ENCODE measurements around the gene MAGI2. TPM values are rescaled to one million over a fixed set of nuclear protein-coding genes. Genes with fewer than 3 reads are reported as not detected.

The MAGI2 gene
- total RNA-seq, 4 donors from 2014 or later: 0.90 to 2.4 (median 0.99) TPM

DNA sequence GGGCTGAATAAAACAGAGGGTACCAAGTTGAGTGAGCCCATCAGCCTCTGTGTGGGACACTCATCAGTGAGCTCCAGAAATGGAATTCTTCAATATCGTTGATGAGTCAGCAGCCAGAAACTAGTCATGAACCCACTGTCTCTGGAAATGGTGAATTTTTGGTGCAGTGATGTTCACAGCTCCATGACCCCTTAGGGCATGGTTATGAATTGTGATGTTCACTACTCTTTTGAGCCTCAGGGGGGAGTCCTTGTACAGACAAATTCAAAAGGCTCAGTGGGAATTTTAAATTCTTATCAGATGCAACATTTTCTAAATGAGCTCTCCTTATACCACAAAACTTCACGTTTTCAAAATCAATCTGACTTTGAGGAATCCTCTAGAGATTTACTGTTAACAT is 1319.2 kb downstream of the MAGI2 start:
- no peaks in the 10 kb centered on the region for H3K36me3 ChIP-seq
- no peak for ATAC-seq
- no peaks in the 10 kb centered on the region for H3K27me3 ChIP-seq
- H3K9me3 ChIP-seq: no peaks in the 10 kb centered on the region
- DNase-seq: no peak
- in situ Hi-C loops (cut with MboI; ENCODE audit: low sequenced_read_pairs in 4 of 4) (no loop called here), intact Hi-C loops (cut with DNase I; ENCODE audit: low total_unique reads) (no loop called here)
- H3K4me3 ChIP-seq: no peak overlapping the region
- TF ChIP-seq POLR2A (IDR thresholded peaks at IDR 0.05): no peak
- TF ChIP-seq, protein P1, sequence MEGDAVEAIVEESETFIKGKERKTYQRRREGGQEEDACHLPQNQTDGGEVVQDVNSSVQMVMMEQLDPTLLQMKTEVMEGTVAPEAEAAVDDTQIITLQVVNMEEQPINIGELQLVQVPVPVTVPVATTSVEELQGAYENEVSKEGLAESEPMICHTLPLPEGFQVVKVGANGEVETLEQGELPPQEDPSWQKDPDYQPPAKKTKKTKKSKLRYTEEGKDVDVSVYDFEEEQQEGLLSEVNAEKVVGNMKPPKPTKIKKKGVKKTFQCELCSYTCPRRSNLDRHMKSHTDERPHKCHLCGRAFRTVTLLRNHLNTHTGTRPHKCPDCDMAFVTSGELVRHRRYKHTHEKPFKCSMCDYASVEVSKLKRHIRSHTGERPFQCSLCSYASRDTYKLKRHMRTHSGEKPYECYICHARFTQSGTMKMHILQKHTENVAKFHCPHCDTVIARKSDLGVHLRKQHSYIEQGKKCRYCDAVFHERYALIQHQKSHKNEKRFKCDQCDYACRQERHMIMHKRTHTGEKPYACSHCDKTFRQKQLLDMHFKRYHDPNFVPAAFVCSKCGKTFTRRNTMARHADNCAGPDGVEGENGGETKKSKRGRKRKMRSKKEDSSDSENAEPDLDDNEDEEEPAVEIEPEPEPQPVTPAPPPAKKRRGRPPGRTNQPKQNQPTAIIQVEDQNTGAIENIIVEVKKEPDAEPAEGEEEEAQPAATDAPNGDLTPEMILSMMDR (IDR thresholded peaks at IDR 0.05 in 4 of 5, conservative IDR thresholded peaks at IDR 0.05 in 1 of 5): peak in 1 of 5 experiments; percentile 24
- no peaks in the 10 kb centered on the region for H3K4me1 ChIP-seq
- H3K27ac ChIP-seq: no peak overlapping the region

DNA sequence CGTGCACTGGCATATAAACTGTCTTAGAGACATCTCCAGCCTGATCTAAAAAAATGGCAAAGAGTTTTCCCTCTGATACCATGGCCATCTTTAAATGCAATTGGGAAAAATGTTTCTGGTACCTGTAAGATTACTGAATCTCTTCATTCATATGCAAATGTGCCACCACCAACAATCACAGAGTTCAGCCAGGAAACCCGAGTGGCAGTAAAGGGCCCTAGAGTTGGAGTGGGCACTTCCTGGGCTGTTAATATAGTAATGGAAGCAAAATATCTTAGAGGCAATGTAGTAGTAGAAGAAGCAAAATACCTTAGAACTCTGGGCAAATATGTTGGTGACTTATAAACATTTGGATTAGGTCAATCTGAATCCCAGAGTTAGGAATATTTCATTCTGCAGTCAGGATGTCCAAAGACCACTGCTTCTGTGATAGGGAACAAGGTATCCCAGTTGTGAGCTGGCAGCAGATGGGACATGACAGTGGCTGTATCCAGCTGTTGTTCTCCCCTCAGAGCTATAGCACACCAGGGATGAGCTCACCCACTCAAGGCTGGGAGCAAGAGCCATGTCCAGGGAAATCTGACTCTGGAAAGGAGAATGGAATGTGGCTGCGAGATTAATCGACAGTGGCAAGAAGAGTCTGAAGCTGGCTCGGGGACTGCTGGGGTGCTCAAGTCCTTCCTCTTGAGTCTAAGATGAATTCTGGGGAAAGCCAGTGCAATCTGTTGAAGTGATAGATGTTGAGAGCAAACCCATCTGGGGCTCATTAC is 1322.8 kb downstream of the MAGI2 start:
- Histone ChIP-seq H3K9me3 (no peaks in the 10 kb centered on the region), H3K36me3 (no peaks in the 10 kb centered on the region), H3K4me1 (no peaks in the 10 kb centered on the region), H3K4me3 (no peak overlapping the region), H3K27ac (no peak overlapping the region), H3K27me3 (no peaks in the 10 kb centered on the region)
- ATAC-seq (no peak), DNase-seq (no peak)
- intact Hi-C loops (cut with DNase I; ENCODE audit: low total_unique reads) (no loop called here), in situ Hi-C loops (cut with MboI; ENCODE audit: low sequenced_read_pairs in 4 of 4) (no loop called here)
- TF ChIP-seq POLR2A (IDR thresholded peaks at IDR 0.05): no peak
- TF ChIP-seq, protein P1 (IDR thresholded peaks at IDR 0.05 in 4 of 5, conservative IDR thresholded peaks at IDR 0.05 in 1 of 5): no peak

DNA sequence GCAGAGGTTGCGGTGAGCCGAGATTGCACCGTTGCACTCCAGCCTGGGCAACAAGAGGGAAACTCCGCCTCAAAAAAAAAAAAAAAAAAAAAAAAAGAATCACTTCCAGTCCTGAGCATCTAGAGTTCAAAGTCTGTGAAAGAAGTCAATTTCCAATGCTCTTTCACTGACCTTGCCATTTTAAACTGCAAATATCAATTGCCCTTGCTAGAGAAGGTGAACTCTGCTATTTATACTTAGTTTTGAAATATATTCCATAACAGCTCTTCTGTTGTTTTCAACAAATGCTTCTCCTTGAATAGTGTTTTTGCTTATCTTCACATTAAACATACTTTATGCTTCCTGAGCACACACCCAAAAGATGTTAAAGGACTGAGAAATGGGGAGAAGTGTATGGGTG is 1323.6 kb downstream of the MAGI2 start:
- no peaks in the 10 kb centered on the region for H3K36me3 ChIP-seq
- TF ChIP-seq POLR2A (IDR thresholded peaks at IDR 0.05): no peak
- TF ChIP-seq, protein P1 (IDR thresholded peaks at IDR 0.05 in 4 of 5, conservative IDR thresholded peaks at IDR 0.05 in 1 of 5): no peak
- no peak overlapping the region for H3K27ac ChIP-seq
- intact Hi-C loops (cut with DNase I; ENCODE audit: low total_unique reads): no loop called here
- H3K27me3 ChIP-seq: no peaks in the 10 kb centered on the region
- in situ Hi-C loops (cut with MboI; ENCODE audit: low sequenced_read_pairs in 4 of 4): no loop called here
- no peak overlapping the region for H3K4me3 ChIP-seq
- H3K4me1 ChIP-seq: no peaks in the 10 kb centered on the region
- no peaks in the 10 kb centered on the region for H3K9me3 ChIP-seq
- DNase-seq (no peak), ATAC-seq (no peak)

DNA sequence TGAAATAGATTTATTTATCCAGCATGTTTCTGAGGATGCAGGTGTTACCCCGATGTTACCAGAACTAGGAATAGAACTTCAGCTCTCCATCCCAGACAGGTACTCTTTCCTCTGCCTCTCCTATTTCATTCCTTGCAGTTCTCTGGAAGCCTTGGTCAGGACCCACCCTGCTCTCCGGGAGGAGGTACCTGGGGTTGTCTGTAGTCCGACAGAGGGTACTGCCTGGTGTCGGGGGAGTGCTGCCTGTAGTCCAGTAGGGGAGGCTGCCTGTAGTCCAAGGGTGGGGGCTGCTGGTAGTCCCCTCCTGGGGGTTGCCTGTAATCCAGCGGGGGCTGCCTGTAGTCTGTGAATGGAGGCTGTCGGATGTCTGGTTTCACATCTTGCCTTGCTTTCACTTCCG is 1326.5 kb downstream of the MAGI2 start:
- Histone ChIP-seq H3K4me3 (no peak overlapping the region), H3K27ac (no peak overlapping the region), H3K4me1 (no peaks in the 10 kb centered on the region), H3K9me3 (no peaks in the 10 kb centered on the region), H3K36me3 (no peaks in the 10 kb centered on the region), H3K27me3 (no peaks in the 10 kb centered on the region)
- TF ChIP-seq POLR2A (IDR thresholded peaks at IDR 0.05): no peak
- TF ChIP-seq, protein P1 (IDR thresholded peaks at IDR 0.05 in 4 of 5, conservative IDR thresholded peaks at IDR 0.05 in 1 of 5): no peak
- ATAC-seq (no peak), DNase-seq (no peak)
- in situ Hi-C loops (cut with MboI; ENCODE audit: low sequenced_read_pairs in 4 of 4): no loop called here
- intact Hi-C loops (cut with DNase I; ENCODE audit: low total_unique reads): no loop called here

DNA sequence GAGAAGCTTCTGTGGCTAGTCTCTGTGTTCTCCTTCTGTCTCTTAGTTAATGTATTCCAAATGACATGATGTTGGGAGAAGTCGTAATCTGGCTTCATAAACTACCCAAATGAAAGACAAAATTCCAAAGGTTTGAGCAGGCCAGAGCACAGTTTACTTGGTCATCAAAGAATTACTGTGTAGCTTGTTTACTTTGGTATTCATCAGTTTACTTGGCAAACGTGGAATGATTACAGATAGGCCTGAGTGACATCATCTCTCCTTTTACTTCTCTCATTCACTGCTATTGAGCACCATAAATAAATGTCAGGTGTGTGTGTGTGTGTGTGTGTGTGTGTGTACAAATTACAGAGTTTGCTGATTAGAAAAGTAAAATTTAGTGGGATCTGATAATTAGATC is 1327.6 kb downstream of the MAGI2 start:
- Histone ChIP-seq H3K4me1 (no peaks in the 10 kb centered on the region), H3K27ac (no peak overlapping the region), H3K27me3 (no peaks in the 10 kb centered on the region), H3K9me3 (no peaks in the 10 kb centered on the region), H3K4me3 (no peak overlapping the region), H3K36me3 (no peaks in the 10 kb centered on the region)
- no peak for DNase-seq
- in situ Hi-C loops (cut with MboI; ENCODE audit: low sequenced_read_pairs in 4 of 4): no loop called here
- no peak for ATAC-seq
- TF ChIP-seq, protein P1 (IDR thresholded peaks at IDR 0.05 in 4 of 5, conservative IDR thresholded peaks at IDR 0.05 in 1 of 5): no peak
- TF ChIP-seq POLR2A (IDR thresholded peaks at IDR 0.05): no peak
- intact Hi-C loops (cut with DNase I; ENCODE audit: low total_unique reads): no loop called here
